HG03108 (cell line): Measurements from ENCODE around the gene LNX2.

Experiments used
- ATAC-seq: cut with Tn5 transposase; IDR thresholded peaks from one replicate; pipeline ENCODE4 v1.9.1; 2021; ENCODE audit warnings: moderate library complexity; ENCODE audit not compliant: unreplicated experiment

LNX2 gene

DNA sequence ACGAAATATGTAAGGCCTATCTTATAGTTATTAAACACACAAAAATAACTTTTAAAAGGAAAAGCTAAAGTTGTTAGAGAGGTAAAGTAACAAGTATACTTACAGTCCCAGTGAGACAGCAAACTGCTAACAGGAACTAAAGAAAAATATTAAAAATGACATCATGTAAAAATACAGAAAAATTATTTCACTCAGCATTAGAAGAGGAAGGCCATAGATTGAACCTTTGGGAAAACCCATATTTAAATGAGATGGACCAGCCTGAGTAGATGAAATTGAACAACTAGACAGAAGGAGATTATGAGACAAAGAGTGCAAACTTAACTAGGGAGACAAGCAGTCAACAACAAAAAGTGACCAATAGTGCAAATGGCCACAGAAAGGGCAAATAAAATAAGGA, 49.4 kb downstream of the LNX2 start:
- no peak for ATAC-seq

DNA sequence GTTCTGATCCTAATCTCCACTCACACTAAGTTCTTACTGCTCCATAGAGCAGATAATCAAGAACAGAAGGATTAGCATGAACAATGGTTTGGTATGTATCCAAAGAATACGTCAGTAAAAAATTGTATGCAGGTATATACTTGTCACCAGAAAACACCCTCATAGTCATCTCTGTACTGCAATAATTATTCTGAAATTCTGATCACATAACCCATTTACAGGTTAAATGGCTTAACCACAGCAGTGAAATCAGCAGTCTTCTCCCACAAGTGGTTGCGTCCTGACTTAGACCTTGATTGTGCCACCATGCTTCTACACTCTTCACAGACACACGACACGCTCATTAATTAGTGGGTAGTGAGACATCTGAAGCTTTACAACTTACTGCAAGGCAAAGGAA, 50.9 kb downstream of the LNX2 start:
- no peak for ATAC-seq

DNA sequence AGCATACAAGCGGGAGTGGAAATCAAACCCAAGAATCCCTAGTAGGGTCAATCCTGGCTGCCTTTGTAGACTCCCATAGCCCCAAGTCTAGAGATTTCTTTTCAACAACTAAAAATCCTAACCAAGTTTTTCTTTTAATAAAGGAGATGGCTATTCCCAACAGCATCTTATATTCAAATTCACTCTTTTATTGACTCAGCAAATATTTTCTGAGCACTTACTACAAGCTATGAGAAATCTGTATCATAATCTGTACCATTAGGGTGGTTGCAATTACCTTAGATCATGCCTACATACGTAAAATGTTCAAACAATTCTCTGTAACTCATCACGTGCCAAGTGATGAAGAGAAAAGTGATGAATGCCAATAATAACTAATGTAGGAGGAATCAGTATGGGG, 54.5 kb downstream of the LNX2 start:
- no peak for ATAC-seq

- no peak for ATAC-seq
These were observed 57.9 kb downstream of the LNX2 start for GRCh38 chr13:27562457-27562856.

DNA sequence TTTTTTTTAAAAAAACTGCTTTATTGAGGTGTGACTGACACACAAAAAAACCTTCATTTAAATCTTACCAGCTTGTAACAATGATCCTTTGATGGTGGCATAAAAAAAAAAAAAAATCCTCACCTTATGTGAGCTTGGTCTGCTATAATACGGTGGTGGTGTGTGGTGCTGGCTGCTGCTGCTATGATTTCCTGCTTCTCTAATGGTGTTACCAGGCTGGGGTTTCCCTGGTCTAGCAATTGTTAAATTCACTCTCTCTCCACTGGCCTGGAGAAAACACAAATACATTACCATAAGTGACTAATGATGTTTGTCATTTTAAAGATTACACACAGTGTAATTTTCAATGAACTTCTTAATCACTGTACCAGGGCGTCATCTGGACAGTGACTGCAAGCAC, 60.6 kb downstream of the LNX2 start:
- ATAC-seq, result no peak

DNA sequence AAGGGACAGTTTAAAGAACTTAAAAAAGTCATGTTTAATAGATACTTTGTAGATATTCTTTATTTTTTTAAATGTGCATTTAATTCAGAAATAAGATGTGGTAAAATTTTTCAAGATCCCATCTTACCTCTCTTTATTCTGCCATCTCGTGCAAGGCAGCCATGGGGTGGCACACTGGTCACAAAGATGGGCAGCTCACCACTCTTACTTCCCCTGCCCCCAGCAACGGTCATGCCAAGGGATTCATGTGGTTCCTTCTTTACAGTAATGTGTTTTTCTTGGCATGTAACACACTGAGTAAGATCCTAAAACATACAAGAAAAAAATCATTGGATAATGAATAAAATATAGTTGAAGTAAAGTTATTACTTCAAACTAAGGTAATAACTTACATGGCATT, 64.2 kb downstream of the LNX2 start:
- no peak for ATAC-seq

DNA sequence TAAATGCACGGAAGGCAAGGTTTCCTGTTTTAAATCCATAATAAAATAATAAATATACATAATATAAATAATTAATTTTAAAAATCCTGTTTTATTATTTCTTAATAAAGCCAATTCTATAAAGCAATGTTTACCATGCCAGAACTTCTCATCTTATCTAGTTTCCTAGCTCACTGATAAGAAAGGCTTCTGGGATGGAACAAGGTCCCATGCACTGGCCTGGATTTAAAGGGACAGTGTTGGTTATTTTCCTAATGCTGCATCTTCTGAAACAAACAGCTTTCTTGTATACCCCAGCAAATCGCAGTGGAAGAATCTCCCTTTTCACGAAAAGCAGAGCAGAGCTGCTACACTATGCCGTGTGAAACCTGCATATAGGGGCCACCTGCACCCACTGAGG, 68.8 kb downstream of the LNX2 start:
- no peak for ATAC-seq

DNA sequence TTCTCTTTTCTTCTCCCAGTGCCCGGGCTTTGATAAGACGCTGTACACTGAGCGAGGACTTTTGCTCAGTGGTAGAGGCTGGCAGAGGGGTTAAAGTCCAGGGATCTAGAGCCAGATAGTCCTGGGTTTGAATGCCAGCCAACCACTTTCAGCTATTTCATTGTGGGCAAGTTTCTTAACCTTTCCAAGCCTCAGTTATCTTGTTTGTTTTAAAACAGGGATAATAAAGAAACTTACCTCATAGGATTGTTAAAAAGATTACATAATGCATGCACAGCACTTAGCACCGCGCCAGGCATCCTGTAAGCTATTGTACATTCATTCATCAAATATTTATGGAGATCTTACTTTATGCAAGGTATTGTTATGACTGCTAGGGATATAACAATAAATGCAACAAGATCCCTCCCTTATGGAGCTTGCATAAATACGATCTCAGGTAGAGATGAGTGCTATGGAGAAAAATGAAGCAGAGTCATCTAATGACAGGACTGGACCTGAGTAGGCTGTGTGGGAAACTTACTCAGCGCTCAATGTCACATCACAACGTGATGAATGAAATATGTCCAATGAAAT, 70.8 kb downstream of the LNX2 start:
- no peak for ATAC-seq

GRCh38 chr13:27542220-27542619, 78.1 kb downstream of the LNX2 start:
- ATAC-seq, result no peak

- ATAC-seq, result no peak
These were observed 78.9 kb downstream of the LNX2 start for GRCh38 chr13:27541386-27541785.

GRCh38 chr13:27536361-27537101, 83.8 kb downstream of the LNX2 start:
- ATAC-seq, result no peak

- no peak for ATAC-seq
These were observed 84.8 kb downstream of the LNX2 start for GRCh38 chr13:27535546-27535945.

GRCh38 chr13:27534981-27535380, 85.3 kb downstream of the LNX2 start:
- ATAC-seq, result no peak

DNA sequence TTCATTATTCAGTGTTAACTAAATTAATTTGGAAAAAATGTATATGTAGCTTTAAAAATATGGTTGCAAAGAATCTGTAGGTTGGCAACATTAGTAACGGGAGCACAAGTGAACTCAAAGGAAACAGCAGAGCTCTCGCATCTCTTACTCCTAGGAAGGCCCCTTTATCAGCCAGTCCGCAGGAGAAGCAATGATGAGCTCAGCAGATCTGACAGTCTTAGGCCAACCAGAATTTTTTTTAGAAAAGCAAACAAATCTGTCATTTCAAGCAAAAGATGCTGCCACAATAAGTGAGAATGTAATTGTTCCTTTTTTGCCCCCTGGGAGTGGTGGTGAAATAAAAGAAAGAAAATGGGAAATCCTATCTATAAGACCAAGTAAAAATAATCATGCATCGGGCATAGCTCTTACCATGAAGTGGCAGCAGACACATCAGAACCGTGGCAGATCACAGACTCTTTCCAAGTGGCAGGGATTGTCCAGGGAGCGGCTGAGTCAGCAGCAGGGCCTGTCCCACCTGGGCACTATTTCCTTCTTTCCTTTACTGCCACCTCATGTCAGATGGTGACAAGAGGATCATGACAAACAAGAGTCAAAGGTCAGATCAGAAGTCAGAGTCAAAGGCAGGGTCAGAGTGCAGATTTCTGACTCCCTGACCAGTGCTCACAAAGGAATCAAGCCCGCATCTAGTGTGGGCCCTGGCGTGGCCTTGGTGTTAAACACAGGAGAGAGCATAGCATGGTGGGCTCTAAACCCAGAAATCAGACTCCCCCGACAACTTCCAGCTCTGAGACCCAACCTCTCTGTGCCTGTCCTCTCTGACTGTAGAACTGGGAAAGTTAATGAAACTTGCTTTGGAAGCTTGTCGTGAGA, 86.0 kb downstream of the LNX2 start:
- ATAC-seq, result no peak

DNA sequence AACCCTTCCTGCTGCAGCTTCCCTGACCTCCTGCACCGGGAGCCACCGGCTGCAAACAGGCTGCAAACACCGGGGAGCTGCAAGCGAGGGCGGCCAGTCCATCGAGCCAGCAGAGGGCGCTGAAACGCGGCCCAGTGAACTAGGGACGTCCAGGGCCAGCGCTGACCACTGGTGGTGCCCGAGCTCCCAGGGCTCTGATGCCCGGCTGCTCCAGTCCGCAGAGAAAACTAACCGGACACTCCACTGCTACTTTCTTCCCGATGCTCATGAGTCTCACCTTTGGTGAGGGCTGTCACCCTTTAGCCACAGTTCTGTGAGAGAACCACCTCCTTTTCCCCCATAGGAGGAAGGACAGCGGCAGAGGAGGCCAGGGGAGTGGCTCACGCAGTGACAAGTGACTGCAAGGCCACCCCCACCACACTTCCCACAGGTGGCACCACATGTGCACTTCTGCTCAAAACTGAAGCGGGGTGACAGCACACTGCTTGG, 87.1 kb downstream of the LNX2 start:
- no peak for ATAC-seq

- no peak for ATAC-seq
These were observed 91.4 kb downstream of the LNX2 start for GRCh38 chr13:27528908-27529307.

DNA sequence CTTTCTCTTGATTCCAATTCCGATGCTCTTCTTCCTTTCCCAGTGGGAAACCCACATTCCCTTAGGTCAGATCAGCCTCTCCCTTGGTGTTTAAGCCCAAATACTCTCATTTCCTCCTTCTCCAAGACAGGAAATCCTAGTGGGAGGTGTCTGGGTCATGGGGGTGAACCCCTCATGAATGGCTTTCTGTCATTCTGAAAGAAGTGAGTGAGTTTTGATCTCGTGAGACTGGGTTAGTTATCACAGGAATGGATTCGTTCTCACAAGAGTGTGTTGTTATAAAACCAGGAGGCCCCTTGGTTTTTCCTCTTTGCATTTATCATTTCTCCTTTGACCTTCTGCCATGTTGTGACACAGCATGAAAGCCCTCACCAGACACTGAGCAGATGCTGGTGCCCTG, 93.8 kb downstream of the LNX2 start:
- no peak for ATAC-seq

- no peak for ATAC-seq
These were observed 95.1 kb downstream of the LNX2 start for GRCh38 chr13:27524981-27525975.

DNA sequence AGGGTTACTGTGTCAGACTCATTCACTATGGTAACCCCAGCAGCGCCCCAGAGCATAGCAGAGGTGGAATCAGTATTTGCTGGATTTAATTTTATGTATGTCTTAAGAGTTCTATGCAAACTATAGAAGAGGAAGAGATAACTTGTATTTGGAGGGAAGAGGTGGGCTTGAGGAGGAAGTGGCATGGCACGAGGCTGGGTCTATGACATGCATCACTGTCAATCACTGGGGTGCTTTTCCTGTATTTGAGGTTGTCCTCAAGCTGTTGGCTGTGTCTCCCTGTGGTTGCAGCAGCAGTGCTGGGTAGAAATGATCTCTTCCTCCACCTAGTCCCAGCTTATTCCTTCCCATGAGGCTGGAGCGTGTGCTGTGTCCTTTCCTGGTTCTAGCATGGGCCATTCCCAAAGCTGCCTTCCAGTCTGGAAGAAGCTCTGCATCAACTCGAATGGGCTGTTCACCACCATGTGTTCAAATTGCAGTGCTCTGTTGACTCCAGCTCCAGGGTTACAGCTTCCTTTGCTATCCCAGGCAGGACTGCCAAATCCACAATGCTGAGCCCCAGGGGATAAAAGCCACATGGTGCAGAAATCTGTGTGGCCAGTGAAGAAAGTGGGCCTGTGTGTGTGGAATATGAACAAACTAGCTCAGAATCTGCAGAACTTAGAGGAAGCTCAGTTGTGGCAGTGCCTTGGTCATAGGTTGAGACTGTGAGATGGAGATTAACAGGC, 96.8 kb downstream of the LNX2 start:
- no peak for ATAC-seq

- no peak for ATAC-seq
These were observed 97.5 kb downstream of the LNX2 start for GRCh38 chr13:27522847-27523246.
